ENCODE data around the gene RELCH.

RELCH gene

GRCh38 chr18:62345909-62346308 is 158.9 kb downstream of the RELCH start:
- no peak for DNase-seq

DNA sequence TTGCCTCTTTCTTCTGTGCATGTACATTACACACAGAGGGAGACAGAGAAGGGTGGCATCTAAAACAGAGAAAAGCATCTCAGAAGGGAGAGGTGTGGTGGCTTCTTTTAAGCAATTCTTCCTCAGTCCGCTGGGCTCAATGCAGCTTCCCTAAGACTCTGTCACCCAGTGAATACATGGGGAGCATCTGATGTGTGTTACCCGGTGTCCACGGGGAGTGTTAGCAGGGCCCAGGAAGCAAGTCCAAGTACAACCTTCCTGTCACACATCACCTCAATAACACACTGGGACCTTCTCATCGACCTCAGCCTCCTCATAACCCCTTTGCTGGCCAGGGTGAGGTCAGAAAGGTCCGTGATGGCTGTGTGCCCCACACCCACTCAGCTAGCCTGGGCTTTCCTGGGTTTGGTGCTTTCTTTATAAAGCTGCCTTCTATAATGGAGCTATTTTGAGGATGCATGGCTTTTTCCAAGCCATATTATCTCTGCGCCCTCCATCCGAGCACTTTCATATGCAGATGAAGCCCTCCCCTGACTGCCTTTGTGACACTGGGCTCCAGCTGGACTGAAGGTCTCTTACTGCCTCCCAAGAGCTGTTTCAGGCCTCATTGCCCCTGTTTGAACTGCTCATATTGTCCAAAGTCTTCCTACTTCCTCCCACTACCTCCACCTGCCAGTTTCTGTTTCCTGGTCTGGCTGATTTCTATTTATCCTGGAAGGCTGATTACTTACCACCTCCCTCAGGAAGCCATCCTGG is 159.5 kb downstream of the RELCH start:
- DNase-seq: no peak

GRCh38 chr18:62347089-62347506 is 160.0 kb downstream of the RELCH start:
- no peak for DNase-seq

DNA sequence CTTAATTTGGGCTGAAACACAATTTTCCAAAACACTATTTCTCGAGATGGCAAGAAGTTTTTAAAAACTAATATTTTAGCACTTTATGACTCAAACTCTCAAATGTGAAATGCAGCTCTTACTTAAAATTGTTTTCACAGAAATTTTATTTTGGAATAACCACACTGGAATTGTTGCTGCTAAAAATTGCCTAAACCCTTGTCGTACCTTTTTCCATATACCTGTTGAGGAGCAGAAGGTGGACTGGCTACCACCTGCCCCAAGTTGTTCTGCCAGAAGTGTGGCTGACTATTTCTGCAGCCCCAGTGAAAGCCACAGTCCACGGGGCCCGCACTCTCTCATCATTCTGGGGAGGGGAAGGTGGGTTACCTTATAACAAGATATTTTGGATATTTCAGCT is 161.4 kb downstream of the RELCH start:
- no peak for DNase-seq

DNA sequence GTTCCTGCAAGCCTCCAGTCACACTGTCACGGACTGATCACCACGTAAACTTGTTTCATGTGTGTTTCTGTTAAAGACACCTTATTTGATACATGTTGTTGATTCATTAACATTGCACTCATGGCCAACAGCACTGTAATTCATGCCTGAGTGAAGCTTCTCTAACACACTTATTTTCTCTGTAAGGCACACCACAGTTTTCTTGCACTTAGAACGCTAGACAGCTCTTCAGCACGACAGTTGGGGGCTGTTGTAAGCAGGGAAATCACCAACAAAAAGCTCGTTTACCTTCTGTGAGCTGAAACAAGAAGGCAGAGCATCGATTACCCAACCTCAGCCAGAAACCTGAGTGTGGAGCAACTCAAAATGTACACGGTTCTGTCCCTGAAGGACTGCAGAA is 166.1 kb downstream of the RELCH start:
- no peak for DNase-seq

DNA sequence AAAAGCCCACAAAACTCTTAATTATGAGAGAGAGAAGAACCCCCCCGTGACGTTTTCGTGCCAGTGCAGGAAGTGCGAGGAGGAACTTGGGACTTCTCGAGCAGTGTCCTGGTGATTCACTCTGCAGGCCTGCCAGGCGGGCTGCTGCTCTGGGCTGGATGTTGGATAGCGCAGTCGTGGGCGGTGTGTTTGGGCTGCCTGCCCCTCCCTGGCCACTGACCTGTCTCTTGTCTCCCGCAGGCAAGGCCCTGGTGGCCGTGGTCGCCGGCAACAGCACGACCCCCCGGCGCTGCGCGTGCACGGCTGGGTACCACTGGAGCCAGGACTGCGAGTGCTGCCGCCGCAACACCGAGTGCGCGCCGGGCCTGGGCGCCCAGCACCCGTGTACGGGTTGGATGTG is 167.1 kb downstream of the RELCH start:
- DNase-seq: no peak

DNA sequence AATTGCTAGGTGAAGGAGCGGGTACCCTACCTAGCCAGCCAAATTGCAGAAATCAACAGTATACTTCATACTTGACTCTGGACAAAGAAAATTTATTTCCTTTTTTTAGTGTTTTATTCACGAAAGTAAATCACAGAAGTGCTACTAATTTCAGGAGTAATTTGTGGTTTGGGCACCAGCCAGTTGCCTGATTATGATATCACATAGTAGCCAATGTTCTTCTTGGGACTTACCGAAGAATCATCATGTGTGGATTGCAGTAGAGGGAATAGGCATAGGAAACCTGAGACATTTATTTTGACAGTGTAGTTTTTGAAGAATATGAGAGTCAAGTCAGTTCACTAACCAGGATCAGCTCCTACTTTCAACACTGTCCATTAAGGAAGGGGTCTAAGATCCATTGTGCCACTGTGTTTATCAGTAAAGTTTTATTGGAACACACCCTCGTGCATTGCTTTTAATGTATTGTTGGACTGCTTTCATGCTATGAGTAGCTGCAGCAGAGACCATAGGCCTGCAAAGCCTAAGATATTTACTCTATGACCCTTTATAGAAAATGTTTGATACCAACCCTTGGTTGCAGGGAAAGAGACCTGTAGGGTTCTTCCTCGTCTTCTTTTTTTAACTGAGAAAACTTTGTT is 170.1 kb downstream of the RELCH start:
- no peak for DNase-seq
